Activated naive CD8-positive, alpha-beta T cell treated with anti-CD3 and anti-CD28 coated beads for 36 hours (primary cell): ENCODE data around the gene SHB. TPM values are rescaled to one million over a fixed set of nuclear protein-coding genes. Genes with fewer than 3 reads are reported as not detected.
"Not testable (repeated sequence)": the region's sequence is repeated elsewhere in the genome, so short reads cannot be mapped to it uniquely, and the experiment has no call there.

ENCODE experiments used
- DNase-seq: peaks from one replicate; pipeline ENCODE4 v3.0.0; 2021
- H3K27ac Mint-ChIP-seq: one replicate; pipeline ENCODE4 v1.8.0; 2022; ENCODE audit warnings: mild to moderate bottlenecking, moderate library complexity, mixed read lengths
- H3K27me3 Mint-ChIP-seq: one replicate; pipeline ENCODE4 v1.8.0; 2022; ENCODE audit warnings: mild to moderate bottlenecking, mixed read lengths
- H3K36me3 Mint-ChIP-seq: one replicate; pipeline ENCODE4 v1.8.0; 2021; ENCODE audit warnings: mild to moderate bottlenecking, mixed read lengths
- H3K4me1 Mint-ChIP-seq: one replicate; pipeline ENCODE4 v1.8.0; 2021; ENCODE audit warnings: mixed read lengths
- H3K4me3 Mint-ChIP-seq: one replicate; pipeline ENCODE4 v1.8.0; 2022; ENCODE audit warnings: mild to moderate bottlenecking, moderate library complexity, mixed read lengths
- H3K9me3 Mint-ChIP-seq: one replicate; pipeline ENCODE4 v1.8.0; 2022; ENCODE audit warnings: mixed read lengths
- total RNA-seq, 2 experiments: library from RNA; stranded (reverse); gene quantifications; one replicate each; pipeline ENCODE4 v1.2.3, GENCODE V29; 2021

SHB gene
- total RNA-seq, 2 experiments from 2014 or later = 1.2 to 1.8 TPM

GRCh38 chr9:38061326-38061977 lies 7.6 kb downstream of the SHB start:
- H3K36me3 Mint-ChIP-seq = no peaks in the 10 kb centered on the region
- no peaks in the 10 kb centered on the region for H3K9me3 Mint-ChIP-seq
- no peak overlapping the region for H3K4me3 Mint-ChIP-seq
- DNase-seq = no peak
- peaks cover 3% of the 10 kb centered on the region for H3K27me3 Mint-ChIP-seq
- no peak overlapping the region for H3K27ac Mint-ChIP-seq
- H3K4me1 Mint-ChIP-seq = peaks cover 9% of the 10 kb centered on the region

GRCh38 chr9:38060681-38061080 lies 8.3 kb downstream of the SHB start:
- Mint-ChIP-seq H3K27ac (no peak overlapping the region), H3K4me3 (no peak overlapping the region), H3K27me3 (peaks cover 3% of the 10 kb centered on the region), H3K9me3 (no peaks in the 10 kb centered on the region), H3K4me1 (peaks cover 3% of the 10 kb centered on the region), H3K36me3 (no peaks in the 10 kb centered on the region)
- no peak for DNase-seq

DNA sequence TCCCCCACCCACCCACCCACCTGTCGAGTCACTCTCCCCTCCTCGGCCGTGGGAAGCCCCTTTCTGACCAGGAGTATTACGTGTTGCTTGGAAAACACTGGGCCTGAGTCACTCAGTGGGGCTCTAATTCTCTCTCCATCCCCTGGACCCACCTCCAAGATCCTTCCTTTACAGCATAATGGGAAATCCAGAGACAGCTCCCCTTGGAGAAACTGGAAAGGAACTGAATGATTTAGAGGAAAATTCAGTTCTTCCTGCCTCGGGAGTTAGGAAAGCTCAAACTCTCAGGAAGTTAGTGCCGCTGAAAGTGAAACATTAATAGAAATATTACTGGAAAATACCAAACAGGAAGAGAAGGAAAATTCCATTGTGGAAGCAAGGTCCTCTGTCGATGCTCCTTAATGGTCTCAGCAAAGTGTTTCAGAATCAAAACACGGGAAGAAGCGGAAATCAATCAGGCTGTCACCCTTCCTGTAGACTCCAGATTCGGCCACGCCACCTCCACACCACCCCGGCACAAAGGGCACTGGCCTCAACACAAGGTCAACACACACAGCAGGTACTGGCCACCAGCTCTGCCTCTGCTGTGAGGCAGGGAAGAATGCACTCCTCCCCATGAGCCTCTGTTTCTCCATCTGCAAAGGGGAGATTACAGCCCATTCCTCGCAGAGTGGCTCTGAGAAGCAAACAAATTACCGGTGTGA lies 9.6 kb downstream of the SHB start:
- no peaks in the 10 kb centered on the region for H3K36me3 Mint-ChIP-seq
- H3K9me3 Mint-ChIP-seq = no peaks in the 10 kb centered on the region
- H3K27ac Mint-ChIP-seq = no peak overlapping the region

DNA sequence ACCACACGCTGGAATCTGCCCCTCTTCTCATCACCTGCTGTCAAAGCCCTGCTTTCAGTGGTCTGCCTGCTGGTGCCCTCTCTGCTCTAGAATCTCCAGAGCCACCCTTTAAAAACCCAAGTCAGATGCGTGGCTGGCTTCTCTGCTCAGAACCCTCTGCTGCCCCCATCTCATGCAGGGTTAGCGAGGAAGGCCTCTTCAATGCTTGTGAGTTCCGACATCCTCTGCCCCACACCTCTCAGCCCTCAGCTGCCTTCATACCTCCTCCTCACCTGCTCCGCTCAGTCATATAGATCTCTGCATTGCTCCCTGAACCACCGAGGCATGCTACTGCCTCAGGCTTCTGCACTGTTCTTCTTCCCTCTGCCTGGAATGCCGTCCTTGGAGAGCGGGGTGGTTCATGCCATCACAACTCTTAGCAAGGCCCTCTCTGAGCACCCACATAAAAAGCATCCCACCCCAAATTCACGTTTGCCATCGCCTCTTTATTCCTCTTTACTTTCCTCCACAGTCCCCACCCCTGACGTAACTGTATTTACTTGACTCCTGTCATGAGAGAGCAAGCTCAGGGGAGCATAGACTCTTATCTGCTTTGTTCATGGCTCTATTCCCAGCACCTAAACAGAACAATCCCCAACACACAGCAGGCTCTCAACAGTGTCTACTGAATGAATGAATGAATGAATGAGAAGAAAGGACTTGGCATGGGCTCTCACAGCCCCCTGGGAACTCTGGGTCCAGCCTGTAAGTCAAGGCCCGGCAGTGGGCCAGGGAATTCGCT lies 10.4 kb downstream of the SHB start:
- no peak for DNase-seq
- H3K27me3 Mint-ChIP-seq = no peaks in the 10 kb centered on the region
- no peak overlapping the region for H3K4me3 Mint-ChIP-seq
- no peak overlapping the region for H3K27ac Mint-ChIP-seq
- H3K36me3 Mint-ChIP-seq = no peaks in the 10 kb centered on the region
- H3K9me3 Mint-ChIP-seq = no peaks in the 10 kb centered on the region
- no peaks in the 10 kb centered on the region for H3K4me1 Mint-ChIP-seq

More for the DNA sequence above, 9.6 kb downstream of the SHB start:
- DNase-seq = no peak
- Mint-ChIP-seq H3K4me3 (no peak overlapping the region), H3K4me1 (no peaks in the 10 kb centered on the region), H3K27me3 (peaks cover 2% of the 10 kb centered on the region)

DNA sequence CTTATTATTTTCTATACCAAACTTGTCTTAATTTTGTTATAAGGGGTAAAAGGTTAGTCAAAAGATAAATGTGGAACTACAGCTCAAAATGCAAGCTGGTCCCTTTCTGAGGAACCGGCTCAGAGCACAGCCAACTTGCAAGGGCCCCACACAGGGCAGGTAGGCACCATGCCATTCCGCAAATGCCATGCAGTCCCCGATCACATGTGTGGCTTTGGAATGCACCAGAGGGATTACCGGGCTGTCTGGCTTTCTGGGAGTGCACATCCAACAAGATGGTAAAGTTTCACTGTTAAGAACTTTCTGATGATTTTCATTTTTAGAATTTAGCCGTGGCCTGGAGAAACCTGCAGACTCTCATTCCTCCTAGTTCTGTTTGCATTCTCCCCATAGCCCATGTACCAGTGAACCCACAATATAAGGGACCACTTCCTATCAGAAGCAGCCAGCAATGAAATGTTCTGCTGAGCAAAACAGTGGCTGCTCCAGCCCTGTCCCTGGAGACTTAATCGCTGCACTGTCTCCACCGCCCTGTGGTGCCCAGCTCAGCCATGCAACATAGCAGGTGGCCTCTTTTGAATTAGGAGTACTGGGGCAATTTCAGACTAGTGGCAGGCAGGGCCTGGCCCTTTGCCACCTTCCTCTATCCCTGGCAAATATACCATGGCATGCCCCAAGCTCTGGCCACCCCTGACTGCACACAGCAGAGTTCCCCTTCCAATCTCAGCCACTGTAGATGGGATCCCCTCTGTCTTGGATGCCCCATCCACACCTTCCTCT lies 11.4 kb downstream of the SHB start:
- H3K4me1 Mint-ChIP-seq = no peaks in the 10 kb centered on the region
- H3K9me3 Mint-ChIP-seq = no peaks in the 10 kb centered on the region
- H3K27me3 Mint-ChIP-seq = no peaks in the 10 kb centered on the region
- no peak overlapping the region for H3K4me3 Mint-ChIP-seq
- no peaks in the 10 kb centered on the region for H3K36me3 Mint-ChIP-seq
- no peak overlapping the region for H3K27ac Mint-ChIP-seq
- no peak for DNase-seq

DNA sequence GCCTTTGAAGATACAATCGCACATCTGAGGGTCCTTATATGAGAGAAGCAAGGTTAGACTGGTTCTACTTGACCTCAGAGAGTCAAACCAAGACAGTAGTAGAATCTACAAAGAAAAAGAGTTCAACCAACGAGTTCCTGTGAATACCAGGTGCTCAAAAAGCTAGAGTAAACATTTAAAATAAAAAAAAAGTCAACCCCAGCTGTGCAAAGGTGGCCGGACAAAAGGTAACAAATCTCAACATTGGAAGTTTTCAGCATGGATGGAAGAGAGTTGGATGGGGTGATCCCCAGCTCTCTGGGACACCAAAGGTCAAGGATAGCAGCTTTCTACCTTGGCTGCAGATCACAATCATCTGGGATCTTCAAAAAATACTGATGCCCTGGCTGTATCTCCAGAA lies 14.4 kb downstream of the SHB start:
- Mint-ChIP-seq H3K36me3 (no peaks in the 10 kb centered on the region), H3K4me3 (no peak overlapping the region), H3K27me3 (no peaks in the 10 kb centered on the region), H3K4me1 (no peaks in the 10 kb centered on the region), H3K27ac (no peak overlapping the region), H3K9me3 (no peaks in the 10 kb centered on the region)
- DNase-seq = no peak

DNA sequence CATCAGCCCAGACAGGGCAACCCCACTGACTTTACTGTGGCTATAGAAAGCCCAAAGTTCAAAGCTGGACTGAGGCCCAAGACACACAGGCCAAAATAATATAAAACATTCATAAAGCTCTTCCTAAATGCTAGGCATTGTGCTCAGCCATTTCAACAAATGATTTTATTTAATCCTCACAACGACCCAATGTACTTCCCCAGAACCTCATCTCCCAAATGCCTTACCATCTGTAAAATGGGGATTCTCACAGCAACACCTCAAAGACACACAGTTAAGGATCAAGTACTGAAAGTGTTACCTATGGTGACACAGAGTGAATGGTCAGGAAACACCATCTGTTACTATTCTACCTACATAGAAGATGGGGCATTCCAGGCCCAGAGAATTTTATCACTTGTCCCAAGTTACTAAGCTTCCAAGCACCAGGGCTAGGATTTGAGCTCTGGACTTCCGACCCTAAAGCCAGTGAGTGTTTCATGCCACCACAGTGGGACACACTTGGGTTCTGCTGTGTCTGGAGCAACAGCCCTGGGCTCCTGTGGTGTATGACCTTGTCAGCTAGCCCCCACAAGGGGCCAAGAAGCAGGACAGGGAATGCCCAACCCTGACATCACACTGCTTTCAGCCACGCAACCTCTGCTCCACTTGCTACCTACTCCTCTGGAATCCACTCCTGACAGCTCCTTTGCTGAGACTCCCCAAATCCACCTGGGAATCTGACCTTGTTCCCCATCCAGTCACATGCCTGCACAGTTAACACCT lies 15.1 kb downstream of the SHB start:
- no peak for DNase-seq
- H3K4me3 Mint-ChIP-seq = no peak overlapping the region
- no peak overlapping the region for H3K27ac Mint-ChIP-seq
- no peaks in the 10 kb centered on the region for H3K9me3 Mint-ChIP-seq
- H3K27me3 Mint-ChIP-seq = no peaks in the 10 kb centered on the region
- no peaks in the 10 kb centered on the region for H3K36me3 Mint-ChIP-seq
- H3K4me1 Mint-ChIP-seq = no peaks in the 10 kb centered on the region

GRCh38 chr9:38051780-38052546 lies 17.1 kb downstream of the SHB start:
- Mint-ChIP-seq H3K4me3 (no peak overlapping the region), H3K36me3 (no peaks in the 10 kb centered on the region), H3K9me3 (no peaks in the 10 kb centered on the region), H3K4me1 (peaks cover 10% of the 10 kb centered on the region), H3K27me3 (no peaks in the 10 kb centered on the region), H3K27ac (no peak overlapping the region)
- no peak for DNase-seq

DNA sequence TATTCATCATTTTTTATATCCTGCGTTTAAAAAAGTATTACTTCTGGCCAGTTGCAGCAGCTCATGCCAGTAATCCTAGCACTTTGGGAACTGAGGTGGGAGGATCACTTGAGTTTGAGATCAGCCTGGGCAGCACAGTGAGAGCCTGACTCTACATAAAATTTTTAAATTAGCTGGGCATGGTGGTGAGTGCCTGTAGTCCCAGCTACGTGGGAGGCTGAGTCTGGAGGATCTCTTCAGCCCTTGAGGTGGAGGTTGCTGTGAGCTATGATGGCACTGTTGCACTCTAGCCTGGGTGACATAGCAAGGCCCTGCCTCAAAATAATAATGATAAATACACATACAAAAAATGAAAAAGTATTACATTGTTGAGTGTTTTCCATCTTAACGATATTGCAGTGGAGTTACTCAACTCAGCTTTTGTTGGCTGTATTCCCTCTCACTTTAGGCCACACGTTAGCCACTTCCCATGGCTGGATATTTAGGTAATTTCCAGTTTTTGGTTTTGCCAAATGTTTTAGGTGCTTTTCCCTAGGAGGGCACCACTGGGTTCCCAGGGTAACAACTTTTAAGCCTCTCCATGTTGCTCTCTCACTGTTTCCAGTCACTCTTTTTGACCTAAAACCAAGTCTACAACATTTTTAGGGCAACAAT lies 20.6 kb downstream of the SHB start:
- Mint-ChIP-seq H3K27ac (no peak overlapping the region), H3K4me3 (no peak overlapping the region), H3K36me3 (no peaks in the 10 kb centered on the region), H3K9me3 (no peaks in the 10 kb centered on the region), H3K4me1 (peaks cover 10% of the 10 kb centered on the region), H3K27me3 (no peaks in the 10 kb centered on the region)
- DNase-seq = no peak

DNA sequence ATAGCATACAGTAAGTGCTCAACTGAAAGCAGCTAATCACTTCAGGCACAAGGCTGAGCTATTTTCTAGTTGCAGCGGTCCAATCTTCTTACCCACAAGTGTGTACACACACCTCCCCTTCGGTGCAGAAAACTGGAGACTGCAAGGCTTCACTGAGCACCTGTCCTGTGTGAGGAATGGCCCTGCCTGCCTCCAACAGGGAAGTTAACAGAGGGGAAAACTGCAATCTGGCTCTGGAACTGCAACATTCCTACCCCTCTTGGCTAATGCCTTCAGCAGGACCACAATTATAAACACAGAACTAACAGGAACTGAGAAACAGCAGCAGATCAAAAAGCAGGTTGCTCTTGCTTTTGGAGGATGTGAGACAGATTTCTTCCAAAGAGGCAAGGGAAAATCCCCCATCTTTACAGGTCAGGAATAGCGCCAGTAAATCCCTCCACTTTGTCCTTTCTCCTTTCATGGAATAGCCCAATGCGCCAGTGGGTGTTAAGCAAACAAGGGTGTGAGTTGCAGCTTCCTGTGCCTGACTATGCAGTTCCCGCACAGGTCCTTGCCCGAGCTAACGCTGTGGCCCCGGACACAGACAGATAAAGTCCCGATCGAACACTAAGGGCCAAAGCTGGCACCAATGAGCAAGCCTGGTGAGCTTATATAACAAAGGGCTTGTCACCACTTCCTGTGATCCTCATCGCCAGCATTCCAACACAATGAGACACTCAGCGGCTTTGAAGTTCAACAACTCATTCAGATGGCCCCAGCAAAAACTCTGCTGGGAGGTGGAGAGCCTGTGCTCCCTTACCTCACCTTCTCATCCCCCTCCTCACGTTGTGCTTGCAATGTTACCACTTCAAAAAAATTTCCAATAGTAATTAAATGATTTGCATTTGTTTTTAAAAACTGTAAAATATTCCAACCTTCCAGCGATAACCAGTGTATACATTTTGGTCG lies 21.5 kb downstream of the SHB start:
- H3K27me3 Mint-ChIP-seq = no peaks in the 10 kb centered on the region
- H3K4me3 Mint-ChIP-seq = no peak overlapping the region
- no peaks in the 10 kb centered on the region for H3K36me3 Mint-ChIP-seq
- DNase-seq = no peak
- no peaks in the 10 kb centered on the region for H3K9me3 Mint-ChIP-seq
- H3K27ac Mint-ChIP-seq = no peak overlapping the region
- peaks cover 10% of the 10 kb centered on the region for H3K4me1 Mint-ChIP-seq

GRCh38 chr9:38046661-38047300 lies 22.2 kb downstream of the SHB start:
- no peaks in the 10 kb centered on the region for H3K27me3 Mint-ChIP-seq
- no peaks in the 10 kb centered on the region for H3K9me3 Mint-ChIP-seq
- H3K36me3 Mint-ChIP-seq = no peaks in the 10 kb centered on the region
- H3K27ac Mint-ChIP-seq = no peak overlapping the region
- peaks cover 10% of the 10 kb centered on the region for H3K4me1 Mint-ChIP-seq
- no peak overlapping the region for H3K4me3 Mint-ChIP-seq
- DNase-seq = no peak

GRCh38 chr9:38045939-38046338 lies 23.1 kb downstream of the SHB start:
- not testable (repeated sequence) for H3K4me3 Mint-ChIP-seq, DNase-seq, H3K27ac Mint-ChIP-seq, H3K9me3 Mint-ChIP-seq, H3K36me3 Mint-ChIP-seq, H3K4me1 Mint-ChIP-seq, H3K27me3 Mint-ChIP-seq
